ENCODE data around the gene PSMD6.

PSMD6 gene

GRCh38 chr3:63979093-63979885 is 44.0 kb downstream of the PSMD6 start:
- DNase-seq (ENCODE audit: low read depth, low spot score) = no peak

GRCh38 chr3:63977893-63978292 is 45.4 kb downstream of the PSMD6 start:
- no peak for DNase-seq (ENCODE audit: low read depth, low spot score)

DNA sequence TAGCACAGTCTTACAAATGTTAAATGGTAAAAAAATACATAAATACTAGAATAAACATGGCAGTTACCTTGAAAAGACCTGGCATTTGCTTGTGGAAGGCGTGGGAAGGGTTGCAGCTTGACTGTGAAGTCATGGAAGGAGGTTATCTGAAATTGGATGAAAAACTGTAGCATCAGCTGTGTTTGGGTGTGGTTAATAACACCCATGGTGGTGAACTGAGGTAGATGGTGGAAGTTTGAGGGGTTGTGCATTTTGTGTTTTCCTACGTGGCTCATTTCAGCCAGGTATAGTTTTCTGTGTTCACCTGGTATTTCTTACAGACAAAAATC is 46.5 kb downstream of the PSMD6 start:
- no peak for DNase-seq (ENCODE audit: low read depth, low spot score)

GRCh38 chr3:63976161-63976871 is 47.0 kb downstream of the PSMD6 start:
- no peak for DNase-seq (ENCODE audit: low read depth, low spot score)

- DNase-seq (ENCODE audit: low read depth, low spot score) = no peak
Observed at GRCh38 chr3:63975723-63976122, 47.6 kb downstream of the PSMD6 start.

- no peak for DNase-seq (ENCODE audit: low read depth, low spot score)
Observed at GRCh38 chr3:63974451-63974850, 48.8 kb downstream of the PSMD6 start.

- no peak for DNase-seq (ENCODE audit: low read depth, low spot score)
Observed at GRCh38 chr3:63973406-63973805, 49.9 kb downstream of the PSMD6 start.

DNA sequence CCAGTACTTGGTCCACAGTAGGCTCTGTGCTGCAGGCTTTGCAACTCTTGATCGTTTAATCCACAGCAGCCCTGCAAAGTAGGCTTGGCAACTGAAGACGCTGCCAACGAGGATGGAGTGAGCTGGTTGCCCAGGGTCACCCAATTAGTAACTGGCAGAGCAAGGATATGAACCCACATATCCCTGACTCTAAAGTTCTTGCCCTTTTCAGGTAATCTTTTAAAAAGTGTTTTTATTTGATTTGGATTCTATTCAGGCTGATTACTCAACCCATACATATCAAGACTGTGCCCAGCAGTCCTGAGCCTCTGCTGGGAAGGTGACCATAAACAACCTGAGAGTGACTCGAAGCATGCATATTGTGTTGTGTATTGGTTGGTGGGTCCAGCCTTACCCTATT is 50.3 kb downstream of the PSMD6 start:
- DNase-seq (ENCODE audit: low read depth, low spot score) = no peak

DNA sequence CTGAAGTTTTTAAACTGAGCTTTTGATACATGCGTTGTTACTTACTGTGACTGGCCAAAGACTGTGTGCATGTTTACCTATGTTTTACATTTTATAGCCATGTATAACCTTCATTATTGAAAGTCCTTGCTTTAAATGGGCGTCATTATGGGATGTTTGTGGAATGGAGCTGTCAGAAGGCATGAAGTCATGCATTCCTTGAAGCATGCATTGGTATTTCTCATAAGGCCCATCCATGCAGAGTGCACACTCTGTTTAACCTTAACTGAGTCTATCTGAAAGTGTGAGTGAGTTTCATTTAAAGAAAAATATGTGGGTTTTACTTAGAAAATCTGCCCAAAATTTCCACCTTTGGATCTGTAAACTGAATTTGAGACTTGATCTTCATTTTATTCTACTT is 51.1 kb downstream of the PSMD6 start:
- DNase-seq (ENCODE audit: low read depth, low spot score) = no peak

DNA sequence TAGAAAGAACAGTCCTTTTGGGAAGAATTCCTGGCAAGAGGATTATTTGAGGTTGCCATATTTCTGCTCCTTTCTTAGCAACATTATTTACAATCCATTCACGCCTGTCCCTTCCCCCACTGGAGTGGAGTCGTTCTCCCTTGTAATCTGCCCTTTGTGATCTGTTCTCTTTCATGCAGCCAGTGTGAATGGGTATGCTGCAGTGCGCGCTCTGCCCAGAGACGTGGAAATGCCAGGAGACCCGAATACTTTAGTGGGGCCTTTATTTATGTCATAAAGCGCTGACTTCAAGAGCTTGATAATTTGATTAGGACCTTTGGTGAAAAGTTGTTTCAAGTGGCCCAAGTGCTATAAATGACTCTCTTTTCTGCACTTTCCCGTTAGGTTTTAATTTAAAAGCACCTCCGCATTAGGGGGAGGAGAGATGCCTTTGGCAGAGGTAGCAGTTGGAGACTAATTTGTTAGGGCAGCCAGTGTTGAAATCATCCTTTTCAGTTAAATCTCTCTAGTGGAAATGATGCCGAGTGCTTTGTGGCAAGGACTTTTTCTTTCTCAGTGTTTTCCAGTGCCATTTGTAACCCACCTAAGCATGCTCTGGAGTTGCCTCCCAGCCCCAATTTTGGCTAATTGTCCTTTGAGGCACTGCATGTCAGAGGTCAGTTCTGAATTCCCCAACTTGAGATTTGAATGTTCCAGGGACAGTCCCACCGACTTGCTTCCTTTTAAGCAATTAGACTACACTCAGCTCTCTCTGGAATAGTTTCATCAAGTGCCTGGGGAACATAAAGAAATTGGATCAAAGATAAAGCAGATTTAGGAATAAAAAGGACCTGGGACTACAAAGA is 52.4 kb downstream of the PSMD6 start:
- no peak for DNase-seq (ENCODE audit: low read depth, low spot score)

- no peak for DNase-seq (ENCODE audit: low read depth, low spot score)
Observed at GRCh38 chr3:63969876-63970275, 53.4 kb downstream of the PSMD6 start.

DNA sequence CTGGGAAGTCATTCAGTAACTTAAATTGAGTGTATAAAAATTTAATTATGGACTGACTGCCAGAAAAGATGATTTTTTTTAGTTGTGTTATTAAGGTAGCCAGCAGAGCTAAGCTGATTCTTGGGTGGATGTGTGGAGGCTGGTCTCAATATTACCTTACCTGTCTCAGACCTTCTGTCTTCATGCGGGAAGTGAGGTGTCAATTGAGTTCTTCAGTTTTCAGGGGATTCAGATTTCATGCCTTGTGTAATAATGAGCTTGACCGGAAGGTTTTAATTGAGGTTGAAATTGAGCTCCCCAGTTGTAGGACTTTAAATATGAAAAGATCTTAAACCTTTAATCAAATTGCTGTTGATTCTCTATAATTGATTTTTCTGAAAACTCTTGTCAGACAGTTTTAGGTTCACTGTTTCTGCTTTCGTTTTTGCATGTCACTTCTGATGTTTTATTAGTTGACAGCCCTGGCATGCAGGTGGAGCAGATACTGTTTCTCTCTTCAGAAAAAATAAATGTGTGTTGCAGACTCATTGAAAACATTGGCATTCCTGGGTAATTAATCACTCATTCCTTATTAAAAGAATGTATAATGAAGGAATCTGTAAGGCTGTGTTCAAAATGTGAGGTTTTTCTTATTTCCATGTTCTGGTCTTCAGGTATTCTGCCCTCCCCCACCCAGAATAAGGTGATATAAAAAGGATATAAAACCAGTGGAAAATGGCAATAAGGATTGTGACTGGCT is 54.5 kb downstream of the PSMD6 start:
- DNase-seq (ENCODE audit: low read depth, low spot score) = no peak

- no peak for DNase-seq (ENCODE audit: low read depth, low spot score)
Observed at GRCh38 chr3:63967675-63968611, 55.4 kb downstream of the PSMD6 start.

- DNase-seq (ENCODE audit: low read depth, low spot score) = no peak
Observed at GRCh38 chr3:63966871-63967270, 56.4 kb downstream of the PSMD6 start.

GRCh38 chr3:63966007-63966406 is 57.3 kb downstream of the PSMD6 start:
- DNase-seq (ENCODE audit: low read depth, low spot score) = no peak

GRCh38 chr3:63964681-63965485 is 58.4 kb downstream of the PSMD6 start:
- DNase-seq (ENCODE audit: low read depth, low spot score) = no peak

GRCh38 chr3:63963496-63963895 is 59.8 kb downstream of the PSMD6 start:
- no peak for DNase-seq (ENCODE audit: low read depth, low spot score)

- DNase-seq (ENCODE audit: low read depth, low spot score) = no peak
Observed at GRCh38 chr3:63961891-63962290, 61.4 kb downstream of the PSMD6 start.

Data from iPS DF 19.7 (cell line).